HG02840 (cell line): ENCODE data around the gene ULK3.
"Not testable (repeated sequence)": the region's sequence is repeated elsewhere in the genome, so short reads cannot be mapped to it uniquely, and the experiment has no call there.

Experiments
- ATAC-seq: cut with Tn5 transposase; IDR thresholded peaks from one replicate; pipeline ENCODE4 v1.9.1; 2021; ENCODE audit warnings: mild to moderate bottlenecking, moderate library complexity, moderate number of reproducible peaks; ENCODE audit not compliant: unreplicated experiment, low FRiP score

Gene ULK3

GRCh38 chr15:74842581-74843444, at the start of gene ULK3:
Gene ULK3 (minus strand): TSS chr15:74843156. CDS start chr15:74843105, 51 bp downstream.
- peak; percentile 71 for ATAC-seq

GRCh38 chr15:74892313-74892712, 49.4 kb upstream of the ULK3 start:
- no peak for ATAC-seq

- no peak for ATAC-seq
Observed at GRCh38 chr15:74891469-74891868, 48.5 kb upstream of the ULK3 start.

- ATAC-seq = no peak
Observed at GRCh38 chr15:74890665-74890960, 47.7 kb upstream of the ULK3 start.

- peak; percentile 74 for ATAC-seq
Observed at GRCh38 chr15:74889883-74890664, 47.1 kb upstream of the ULK3 start, which contains the start of gene MPI. Gene MPI (plus strand): TSS chr15:74890042. CDS start chr15:74890074, 32 bp downstream.

- ATAC-seq = peak; percentile 23
Observed at GRCh38 chr15:74889390-74889882, 46.5 kb upstream of the ULK3 start.

GRCh38 chr15:74888716-74889115, 45.8 kb upstream of the ULK3 start:
- ATAC-seq = no peak

GRCh38 chr15:74887537-74888193, 44.7 kb upstream of the ULK3 start:
- ATAC-seq = not testable (repeated sequence)

- ATAC-seq = no peak
Observed at GRCh38 chr15:74885461-74885860, 42.5 kb upstream of the ULK3 start.

GRCh38 chr15:74884428-74885223, 41.7 kb upstream of the ULK3 start:
- no peak for ATAC-seq

GRCh38 chr15:74882528-74882927, 39.6 kb upstream of the ULK3 start:
- no peak for ATAC-seq

GRCh38 chr15:74878273-74878672, 35.3 kb upstream of the ULK3 start:
- no peak for ATAC-seq

GRCh38 chr15:74873756-74874424, 30.9 kb upstream of the ULK3 start:
- no peak for ATAC-seq

GRCh38 chr15:74873036-74873755, 30.2 kb upstream of the ULK3 start, which contains the start of gene SCAMP2:
Gene SCAMP2 (minus strand): TSS chr15:74873365. CDS start chr15:74873255, 110 bp downstream.
- peak; percentile 85 for ATAC-seq

- ATAC-seq = no peak
Observed at GRCh38 chr15:74872702-74873035, 29.7 kb upstream of the ULK3 start.

GRCh38 chr15:74870436-74871215, 27.7 kb upstream of the ULK3 start:
- no peak for ATAC-seq

GRCh38 chr15:74869726-74870407, 26.9 kb upstream of the ULK3 start:
- ATAC-seq = no peak

GRCh38 chr15:74869372-74869725, 26.4 kb upstream of the ULK3 start:
- no peak for ATAC-seq
